ENCODE data around the gene SLAMF1.

- no peak for TF ChIP-seq CTCF (IDR thresholded peaks at IDR 0.05)
- no peak for TF ChIP-seq POLR2A (IDR thresholded peaks at IDR 0.05)
Observed at GRCh38 chr1:160630523-160631451, 16.1 kb downstream of the SLAMF1 start.

Data from right lobe of liver (tissue), 4 donors.